ENCODE data around the gene STX1B.

Gene STX1B

DNA sequence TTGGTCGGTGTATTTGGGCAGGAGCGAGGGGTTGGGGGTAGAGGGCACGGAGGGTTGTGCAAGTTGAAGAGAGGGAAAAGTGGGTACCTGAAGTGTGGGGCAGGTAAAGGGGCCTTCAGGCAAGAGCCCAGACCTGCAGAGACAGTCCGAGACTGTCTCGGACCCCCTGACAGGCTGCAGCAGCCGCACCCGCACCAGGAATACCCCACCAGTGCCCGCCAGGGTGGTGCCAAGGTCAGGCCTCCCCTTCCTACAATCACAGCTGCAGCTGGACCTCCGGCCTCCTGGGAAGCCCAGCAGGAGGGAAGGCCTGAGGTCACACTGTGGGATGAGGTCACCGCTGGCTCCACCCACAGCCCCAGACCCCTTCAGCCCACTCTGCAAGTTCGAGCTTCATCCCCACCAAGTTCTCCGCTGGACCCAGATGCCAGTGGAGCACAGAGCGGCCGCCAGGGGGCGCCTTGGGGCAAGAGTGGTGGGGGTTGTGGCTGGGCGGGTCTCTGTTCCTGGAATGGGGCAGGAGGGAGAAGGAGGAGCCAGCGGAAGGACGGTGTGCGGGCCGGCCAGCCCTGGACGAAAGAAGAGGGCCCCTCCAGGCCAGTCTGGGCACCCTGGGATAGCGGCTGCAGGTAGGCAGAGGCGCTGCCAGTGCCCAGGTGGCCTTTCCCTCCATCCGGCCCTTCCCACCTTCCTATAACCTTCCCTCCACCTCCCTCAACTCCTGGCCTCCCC, 25.6 kb downstream of the STX1B start, which contains the start of gene HSD3B7:
Gene HSD3B7 (plus strand): TSS at position 539 of the 732 bp plus-strand sequence. CDS start 452 bp downstream, outside the sequence.
- no peaks in the 10 kb centered on the region for H3K9me3 ChIP-seq (ENCODE audit: control insufficient read depth, low read length)
- 42 to 47% methylated on average over 9 to 17 of the region's 24 CpGs for WGBS, 2 experiments (ENCODE audit: insufficient coverage in 2 of 2)
- H3K4me3 ChIP-seq (ENCODE audit: extremely low read depth, insufficient read depth, low read length, poor library complexity, severe bottlenecking), result no peak within 1 kb of the TSS
- peak within 1 kb of the TSS; percentile 3 for H3K27ac ChIP-seq (ENCODE audit: low read depth, low read length, severe bottlenecking)
- peaks cover 45% of the 10 kb centered on the region for H3K36me3 ChIP-seq (ENCODE audit: control insufficient read depth, insufficient read depth, low read length)
- H3K4me1 ChIP-seq (ENCODE audit: control insufficient read depth, insufficient read depth, low read length, poor library complexity, severe bottlenecking), result peaks cover 13% of the 10 kb centered on the region

DNA sequence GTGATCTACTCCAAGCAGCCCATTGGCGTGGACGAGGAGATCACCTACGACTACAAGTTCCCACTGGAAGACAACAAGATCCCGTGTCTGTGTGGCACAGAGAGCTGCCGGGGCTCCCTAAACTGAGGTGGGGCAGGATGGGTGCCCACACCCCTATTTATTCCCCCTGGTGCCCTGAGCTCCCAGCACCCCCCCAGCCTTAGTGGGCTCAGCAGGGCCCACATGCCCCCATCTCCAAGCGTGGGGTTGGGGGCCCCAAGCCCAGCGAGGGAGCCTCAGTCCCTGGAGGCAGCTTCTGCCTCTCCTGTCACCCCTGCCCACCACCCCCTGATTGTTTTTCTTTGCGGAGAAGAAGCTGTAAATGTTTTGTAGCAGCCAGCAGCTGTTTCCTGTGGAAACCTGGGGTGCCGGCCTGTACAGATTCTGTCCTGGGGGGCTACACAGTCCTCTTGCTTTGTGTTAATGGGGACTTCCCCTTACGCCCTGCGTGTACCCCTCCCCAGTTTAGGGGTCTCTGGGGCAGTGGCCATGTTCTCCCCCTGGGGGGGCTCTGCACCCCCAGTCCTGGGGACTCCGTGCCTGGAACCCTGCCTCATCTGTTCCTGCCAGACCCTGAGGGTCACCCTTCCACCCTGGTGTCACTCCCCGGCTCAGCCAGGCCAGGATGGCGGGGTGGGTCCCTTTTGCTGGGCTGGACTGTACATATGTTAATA, 26.4 kb downstream of the STX1B start:
- WGBS, 2 experiments (ENCODE audit: insufficient coverage in 2 of 2), result 90 to 99% methylated on average over 11 to 13 of the region's 14 CpGs
- Histone ChIP-seq H3K4me1 (ENCODE audit: control insufficient read depth, insufficient read depth, low read length, poor library complexity, severe bottlenecking) (peaks cover 13% of the 10 kb centered on the region), H3K27ac (ENCODE audit: low read depth, low read length, severe bottlenecking) (no peak overlapping the region), H3K36me3 (ENCODE audit: control insufficient read depth, insufficient read depth, low read length) (peaks cover 52% of the 10 kb centered on the region), H3K9me3 (ENCODE audit: control insufficient read depth, low read length) (no peaks in the 10 kb centered on the region), H3K4me3 (ENCODE audit: extremely low read depth, insufficient read depth, low read length, poor library complexity, severe bottlenecking) (no peak overlapping the region)

DNA sequence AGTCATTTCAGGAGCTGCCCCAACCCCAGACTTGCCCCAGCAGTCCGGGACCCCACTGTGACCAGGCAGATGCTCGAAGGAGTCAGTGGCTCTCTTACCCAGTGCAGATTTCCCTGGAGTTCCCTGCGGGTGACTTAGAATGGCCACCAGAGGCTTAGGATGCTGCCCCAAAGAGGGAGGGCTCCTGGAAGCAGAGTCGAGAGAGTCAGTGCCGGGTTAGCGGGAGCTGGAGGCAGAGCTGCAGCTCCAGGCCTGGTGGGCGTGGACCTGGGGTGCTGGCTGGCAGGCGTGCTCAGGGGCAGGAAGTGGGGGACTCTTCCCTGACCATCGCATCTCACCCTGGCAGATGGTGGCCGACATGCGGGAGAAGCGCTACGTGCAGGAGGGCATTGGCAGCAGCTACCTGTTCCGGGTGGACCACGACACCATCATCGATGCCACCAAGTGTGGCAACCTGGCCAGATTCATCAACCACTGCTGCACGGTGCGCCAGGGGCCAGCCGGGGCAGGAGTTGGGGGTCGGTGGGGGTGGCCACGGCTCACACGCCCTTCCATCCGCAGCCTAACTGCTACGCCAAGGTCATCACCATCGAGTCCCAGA, 27.0 kb downstream of the STX1B start:
- WGBS, 2 experiments (ENCODE audit: insufficient coverage in 2 of 2), result 95 to 96% methylated on average over 24 to 25 of the region's 25 CpGs
- H3K4me1 ChIP-seq (ENCODE audit: control insufficient read depth, insufficient read depth, low read length, poor library complexity, severe bottlenecking), result peaks cover 13% of the 10 kb centered on the region
- peaks cover 58% of the 10 kb centered on the region for H3K36me3 ChIP-seq (ENCODE audit: control insufficient read depth, insufficient read depth, low read length)

DNA sequence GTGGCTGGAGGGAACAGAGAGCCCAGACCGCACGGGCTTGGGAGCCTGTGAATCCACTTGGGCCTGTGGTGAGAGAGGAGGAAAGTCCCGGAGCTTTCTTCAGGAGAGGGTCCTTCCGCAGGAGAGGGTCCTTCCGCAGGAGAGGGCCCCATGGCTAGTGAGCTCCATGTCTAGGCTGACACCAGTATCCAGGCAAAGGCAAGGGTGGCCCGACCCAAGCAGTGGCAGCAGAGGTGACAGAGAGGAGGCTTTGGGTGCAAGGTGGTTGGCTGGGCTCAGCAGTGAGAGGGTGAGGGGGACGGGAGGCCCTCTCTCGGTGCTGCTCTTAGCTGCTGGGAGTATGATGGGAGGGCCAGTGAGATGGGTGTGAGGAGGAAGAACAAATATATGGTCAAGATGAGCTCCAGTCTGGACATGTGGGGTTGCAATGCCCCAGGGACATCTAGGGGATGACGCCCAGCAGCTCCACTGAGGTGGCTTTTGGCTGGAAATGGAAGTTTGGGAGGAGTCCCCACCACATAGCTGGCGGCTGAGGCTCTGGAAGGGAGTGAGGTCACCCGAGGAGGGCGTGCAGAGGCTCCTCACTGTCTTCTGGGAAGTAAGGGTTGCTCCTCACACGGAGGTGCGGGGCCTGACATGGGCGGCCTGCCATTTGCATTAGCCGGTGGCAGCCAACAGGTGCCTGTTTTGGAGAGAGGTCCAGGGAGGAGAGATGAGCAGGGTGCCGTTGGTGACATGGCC, 27.7 kb downstream of the STX1B start:
- no peaks in the 10 kb centered on the region for H3K9me3 ChIP-seq (ENCODE audit: control insufficient read depth, low read length)
- WGBS, 2 experiments (ENCODE audit: insufficient coverage in 2 of 2), result 94 to 98% methylated on average over 13 to 17 of the region's 17 CpGs

More for the DNA sequence above, 27.0 kb downstream of the STX1B start:
- H3K9me3 ChIP-seq (ENCODE audit: control insufficient read depth, low read length), result no peaks in the 10 kb centered on the region
- no peak overlapping the region for H3K4me3 ChIP-seq (ENCODE audit: extremely low read depth, insufficient read depth, low read length, poor library complexity, severe bottlenecking)
- no peak overlapping the region for H3K27ac ChIP-seq (ENCODE audit: low read depth, low read length, severe bottlenecking)

DNA sequence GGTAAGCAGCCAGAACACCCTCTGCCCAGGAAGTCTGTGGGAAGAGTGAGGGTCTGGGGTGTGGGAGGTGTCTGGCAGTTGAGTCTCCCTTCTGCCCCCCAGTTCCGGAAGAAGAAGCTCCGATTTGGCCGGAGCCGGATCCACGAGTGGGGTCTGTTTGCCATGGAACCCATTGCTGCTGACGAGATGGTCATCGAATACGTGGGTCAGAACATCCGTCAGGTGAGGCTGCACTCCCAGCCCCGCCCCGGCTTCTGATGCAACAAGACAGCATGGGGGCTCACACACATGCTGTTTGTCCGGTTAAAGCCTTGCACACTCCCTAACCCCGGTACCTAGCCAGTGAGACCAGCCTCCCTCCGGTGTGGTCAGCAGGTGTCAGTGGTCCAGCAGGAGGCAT, 29.5 kb downstream of the STX1B start:
- WGBS, 2 experiments (ENCODE audit: insufficient coverage in 2 of 2), result 97 to 99% methylated on average over 14 of the region's 14 CpGs
- H3K36me3 ChIP-seq (ENCODE audit: control insufficient read depth, insufficient read depth, low read length), result peaks cover 75% of the 10 kb centered on the region

More for the DNA sequence above, 27.7 kb downstream of the STX1B start:
- H3K36me3 ChIP-seq (ENCODE audit: control insufficient read depth, insufficient read depth, low read length), result peaks cover 64% of the 10 kb centered on the region
- H3K27ac ChIP-seq (ENCODE audit: low read depth, low read length, severe bottlenecking), result no peak overlapping the region
- peaks cover 13% of the 10 kb centered on the region for H3K4me1 ChIP-seq (ENCODE audit: control insufficient read depth, insufficient read depth, low read length, poor library complexity, severe bottlenecking)
- H3K4me3 ChIP-seq (ENCODE audit: extremely low read depth, insufficient read depth, low read length, poor library complexity, severe bottlenecking), result no peak overlapping the region

DNA sequence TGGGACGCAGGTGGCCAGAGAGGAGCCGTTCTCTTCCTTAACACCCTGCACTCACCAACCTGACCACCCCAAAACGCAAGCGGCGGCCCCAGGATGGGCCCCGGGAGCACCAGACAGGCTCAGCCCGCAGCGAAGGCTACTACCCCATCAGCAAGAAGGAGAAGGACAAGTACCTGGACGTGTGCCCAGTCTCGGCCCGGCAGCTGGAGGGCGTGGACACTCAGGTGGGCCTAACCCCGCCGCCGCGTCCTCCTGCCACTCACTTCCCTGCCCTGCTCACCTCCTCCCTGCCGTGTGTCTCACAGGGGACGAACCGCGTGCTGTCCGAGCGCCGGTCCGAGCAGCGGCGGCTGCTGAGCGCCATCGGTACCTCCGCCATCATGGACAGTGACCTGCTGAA, 30.0 kb downstream of the STX1B start:
- H3K9me3 ChIP-seq (ENCODE audit: control insufficient read depth, low read length), result no peaks in the 10 kb centered on the region
- H3K4me3 ChIP-seq (ENCODE audit: extremely low read depth, insufficient read depth, low read length, poor library complexity, severe bottlenecking), result no peak overlapping the region
- H3K27ac ChIP-seq (ENCODE audit: low read depth, low read length, severe bottlenecking), result no peak overlapping the region
- H3K4me1 ChIP-seq (ENCODE audit: control insufficient read depth, insufficient read depth, low read length, poor library complexity, severe bottlenecking), result peaks cover 14% of the 10 kb centered on the region
- 93 to 98% methylated on average over 16 to 22 of the region's 29 CpGs for WGBS, 2 experiments (ENCODE audit: insufficient coverage in 2 of 2)
- H3K36me3 ChIP-seq (ENCODE audit: control insufficient read depth, insufficient read depth, low read length), result peaks cover 80% of the 10 kb centered on the region

More for the DNA sequence above, 29.5 kb downstream of the STX1B start:
- Histone ChIP-seq H3K9me3 (ENCODE audit: control insufficient read depth, low read length) (no peaks in the 10 kb centered on the region), H3K4me1 (ENCODE audit: control insufficient read depth, insufficient read depth, low read length, poor library complexity, severe bottlenecking) (peaks cover 17% of the 10 kb centered on the region), H3K4me3 (ENCODE audit: extremely low read depth, insufficient read depth, low read length, poor library complexity, severe bottlenecking) (no peak overlapping the region), H3K27ac (ENCODE audit: low read depth, low read length, severe bottlenecking) (no peak overlapping the region)

DNA sequence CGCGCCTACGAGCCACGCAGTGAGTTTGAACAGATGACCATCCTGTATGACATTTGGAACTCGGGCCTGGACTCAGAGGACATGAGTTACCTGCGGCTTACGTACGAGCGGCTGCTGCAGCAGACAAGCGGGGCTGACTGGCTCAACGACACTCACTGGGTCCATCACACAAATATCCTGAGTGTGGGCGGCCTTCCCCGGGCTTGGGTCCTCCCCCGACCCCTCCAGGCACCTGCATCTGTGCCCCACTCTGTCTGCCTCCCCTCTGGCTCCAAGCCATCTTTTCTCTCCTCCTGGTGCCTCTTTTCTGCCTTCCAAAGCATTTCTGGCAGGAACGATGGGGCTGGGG, 30.4 kb downstream of the STX1B start:
- peaks cover 9% of the 10 kb centered on the region for H3K4me1 ChIP-seq (ENCODE audit: control insufficient read depth, insufficient read depth, low read length, poor library complexity, severe bottlenecking)
- no peak overlapping the region for H3K4me3 ChIP-seq (ENCODE audit: extremely low read depth, insufficient read depth, low read length, poor library complexity, severe bottlenecking)
- peaks cover 84% of the 10 kb centered on the region for H3K36me3 ChIP-seq (ENCODE audit: control insufficient read depth, insufficient read depth, low read length)
- WGBS, 2 experiments (ENCODE audit: insufficient coverage in 2 of 2), result 92 to 95% methylated on average over 15 of the region's 15 CpGs
- H3K27ac ChIP-seq (ENCODE audit: low read depth, low read length, severe bottlenecking), result no peak overlapping the region
- H3K9me3 ChIP-seq (ENCODE audit: control insufficient read depth, low read length), result no peaks in the 10 kb centered on the region

DNA sequence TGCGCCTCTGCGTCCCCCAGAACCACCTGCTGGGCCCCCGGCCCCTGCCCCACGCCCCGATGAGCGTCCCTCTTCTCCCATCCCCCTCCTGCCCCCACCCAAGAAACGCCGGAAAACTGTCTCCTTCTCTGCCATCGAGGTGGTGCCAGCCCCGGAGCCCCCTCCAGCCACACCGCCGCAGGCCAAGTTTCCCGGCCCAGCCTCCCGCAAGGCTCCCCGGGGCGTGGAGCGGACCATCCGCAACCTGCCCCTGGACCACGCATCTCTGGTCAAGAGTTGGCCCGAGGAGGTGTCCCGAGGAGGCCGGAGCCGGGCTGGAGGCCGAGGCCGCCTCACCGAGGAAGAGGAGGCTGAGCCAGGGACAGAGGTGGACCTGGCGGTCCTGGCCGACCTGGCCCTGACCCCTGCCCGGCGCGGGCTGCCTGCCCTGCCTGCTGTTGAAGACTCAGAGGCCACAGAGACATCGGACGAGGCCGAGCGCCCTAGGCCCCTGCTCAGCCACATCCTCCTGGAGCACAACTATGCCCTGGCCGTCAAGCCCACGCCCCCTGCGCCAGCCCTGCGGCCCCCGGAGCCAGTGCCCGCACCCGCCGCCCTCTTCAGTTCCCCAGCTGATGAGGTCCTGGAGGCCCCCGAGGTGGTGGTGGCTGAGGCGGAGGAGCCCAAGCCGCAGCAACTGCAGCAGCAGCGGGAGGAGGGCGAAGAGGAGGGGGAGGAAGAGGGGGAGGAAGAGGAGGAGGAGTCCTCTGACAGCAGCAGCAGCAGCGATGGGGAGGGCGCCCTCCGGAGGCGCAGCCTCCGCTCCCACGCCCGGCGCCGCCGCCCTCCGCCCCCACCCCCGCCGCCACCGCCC, 31.0 kb downstream of the STX1B start:
- Histone ChIP-seq H3K9me3 (ENCODE audit: control insufficient read depth, low read length) (no peaks in the 10 kb centered on the region), H3K4me1 (ENCODE audit: control insufficient read depth, insufficient read depth, low read length, poor library complexity, severe bottlenecking) (peaks cover 6% of the 10 kb centered on the region), H3K27ac (ENCODE audit: low read depth, low read length, severe bottlenecking) (no peak overlapping the region), H3K36me3 (ENCODE audit: control insufficient read depth, insufficient read depth, low read length) (peaks cover 87% of the 10 kb centered on the region), H3K4me3 (ENCODE audit: extremely low read depth, insufficient read depth, low read length, poor library complexity, severe bottlenecking) (no peak overlapping the region)
- 96 to 97% methylated on average over 37 to 51 of the region's 62 CpGs for WGBS, 2 experiments (ENCODE audit: insufficient coverage in 2 of 2)

DNA sequence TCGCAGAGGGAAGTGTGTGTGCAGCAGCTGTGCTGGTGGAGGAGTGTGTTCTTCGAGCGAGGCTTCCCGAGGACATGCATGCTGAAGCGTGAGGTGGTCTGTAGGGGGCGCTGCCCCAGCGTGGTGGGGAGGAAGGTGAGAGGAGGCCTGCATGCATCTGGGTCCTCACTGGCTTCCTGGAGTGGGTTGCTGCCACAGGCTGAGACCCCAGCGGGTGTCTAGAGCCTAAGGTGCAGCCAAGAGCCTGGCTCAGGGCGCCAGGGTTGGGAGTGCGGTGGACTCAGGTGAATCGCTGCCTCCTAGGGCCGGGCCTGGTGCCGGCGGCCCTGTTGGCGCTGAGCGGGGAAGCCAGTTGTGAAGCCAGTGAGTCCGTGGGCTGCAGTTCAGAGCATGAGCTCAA, 32.9 kb downstream of the STX1B start:
- peaks cover 93% of the 10 kb centered on the region for H3K36me3 ChIP-seq (ENCODE audit: control insufficient read depth, insufficient read depth, low read length)
- no peaks in the 10 kb centered on the region for H3K9me3 ChIP-seq (ENCODE audit: control insufficient read depth, low read length)
- H3K4me3 ChIP-seq (ENCODE audit: extremely low read depth, insufficient read depth, low read length, poor library complexity, severe bottlenecking), result no peak overlapping the region
- H3K4me1 ChIP-seq (ENCODE audit: control insufficient read depth, insufficient read depth, low read length, poor library complexity, severe bottlenecking), result peaks cover 3% of the 10 kb centered on the region
- H3K27ac ChIP-seq (ENCODE audit: low read depth, low read length, severe bottlenecking), result no peak overlapping the region
- 90 to 92% methylated on average over 12 to 17 of the region's 17 CpGs for WGBS, 2 experiments (ENCODE audit: insufficient coverage in 2 of 2)

DNA sequence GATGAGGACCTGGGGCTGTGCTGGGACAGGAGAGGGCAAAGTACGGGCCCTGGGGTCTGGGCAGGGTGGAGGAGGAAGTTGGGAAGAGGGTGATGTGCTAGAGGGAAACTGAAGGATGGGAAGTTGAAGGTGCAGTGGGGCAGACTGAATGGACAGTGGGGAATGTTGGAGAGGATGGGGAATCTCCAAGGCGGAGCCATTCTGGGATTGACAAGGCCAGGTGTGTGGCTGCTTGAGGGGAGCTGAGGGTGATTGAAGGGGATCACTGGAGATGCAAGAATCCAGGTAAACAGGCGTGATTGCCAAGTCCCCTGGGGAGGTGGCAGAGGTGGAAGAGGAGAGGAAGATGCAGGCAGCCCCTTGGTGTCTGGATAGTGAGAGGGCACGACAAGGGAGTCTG, 34.0 kb downstream of the STX1B start:
- Histone ChIP-seq H3K4me3 (ENCODE audit: extremely low read depth, insufficient read depth, low read length, poor library complexity, severe bottlenecking) (no peak overlapping the region), H3K4me1 (ENCODE audit: control insufficient read depth, insufficient read depth, low read length, poor library complexity, severe bottlenecking) (peaks cover 3% of the 10 kb centered on the region), H3K27ac (ENCODE audit: low read depth, low read length, severe bottlenecking) (no peak overlapping the region), H3K36me3 (ENCODE audit: control insufficient read depth, insufficient read depth, low read length) (peaks cover 94% of the 10 kb centered on the region), H3K9me3 (ENCODE audit: control insufficient read depth, low read length) (no peaks in the 10 kb centered on the region)
- whole genome bisulfite sequencing, 2 experiments (ENCODE audit: insufficient coverage in 2 of 2), result 95 to 100% methylated on average over 4 of the region's 4 CpGs
